Gastroesophageal sphincter (tissue), 3 donors: ENCODE measurements around the gene ANO2.

ENCODE experiments used
- EP300 ChIP-seq: sonication (generic); formaldehyde crosslinking; IDR thresholded peaks from one replicate; pipeline ENCODE4 v1.6.1; 2017; ENCODE audit warnings: antibody characterized with exemption, mild to moderate bottlenecking
- POLR2A ChIP-seq, 2 donors: fragments of 450-650 bp; IDR thresholded peaks; one replicate each; pipeline ENCODE4 v1.6.1; 2017; ENCODE audit warnings: antibody characterized with exemption in 2 of 2, mild to moderate bottlenecking in 2 of 2, moderate library complexity in 1 of 2
- POLR2AphosphoS5 ChIP-seq: sonication (generic); formaldehyde crosslinking; IDR thresholded peaks from one replicate; pipeline ENCODE4 v1.6.1; 2017; ENCODE audit warnings: antibody characterized with exemption
- TF ChIP-seq, protein P1 (sequence below), 4 experiments: fragments of 200-600 bp in 2 of 4; fragments of 450-650 bp in 2 of 4; sonication (generic) in 1 of 4; IDR thresholded peaks; one replicate each; pipeline ENCODE4 v1.5.1; 2017 to 2019; ENCODE audit warnings: antibody characterized with exemption in 4 of 4, mild to moderate bottlenecking in 2 of 4, moderate library complexity in 2 of 4

DNA sequence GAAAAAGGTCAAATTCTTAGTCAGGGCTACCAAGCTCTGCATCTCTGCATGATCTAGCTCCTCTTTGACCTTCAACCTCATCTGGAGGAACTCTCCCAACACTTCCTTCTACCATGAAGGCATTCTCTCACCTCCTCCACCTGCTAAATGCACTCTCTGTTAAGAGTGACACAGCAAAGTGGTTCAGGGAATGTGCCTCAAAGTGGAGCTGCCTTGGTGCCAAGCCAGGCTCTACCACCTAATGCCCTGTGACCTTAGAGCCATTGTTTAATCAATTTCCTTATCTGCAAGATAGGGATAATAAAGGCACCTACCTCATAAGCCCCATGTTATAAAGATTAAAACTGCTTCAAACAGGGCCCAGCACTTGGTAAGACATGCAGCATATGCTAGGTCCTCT is 236.7 kb downstream of the ANO2 start:
- TF ChIP-seq, protein P1, sequence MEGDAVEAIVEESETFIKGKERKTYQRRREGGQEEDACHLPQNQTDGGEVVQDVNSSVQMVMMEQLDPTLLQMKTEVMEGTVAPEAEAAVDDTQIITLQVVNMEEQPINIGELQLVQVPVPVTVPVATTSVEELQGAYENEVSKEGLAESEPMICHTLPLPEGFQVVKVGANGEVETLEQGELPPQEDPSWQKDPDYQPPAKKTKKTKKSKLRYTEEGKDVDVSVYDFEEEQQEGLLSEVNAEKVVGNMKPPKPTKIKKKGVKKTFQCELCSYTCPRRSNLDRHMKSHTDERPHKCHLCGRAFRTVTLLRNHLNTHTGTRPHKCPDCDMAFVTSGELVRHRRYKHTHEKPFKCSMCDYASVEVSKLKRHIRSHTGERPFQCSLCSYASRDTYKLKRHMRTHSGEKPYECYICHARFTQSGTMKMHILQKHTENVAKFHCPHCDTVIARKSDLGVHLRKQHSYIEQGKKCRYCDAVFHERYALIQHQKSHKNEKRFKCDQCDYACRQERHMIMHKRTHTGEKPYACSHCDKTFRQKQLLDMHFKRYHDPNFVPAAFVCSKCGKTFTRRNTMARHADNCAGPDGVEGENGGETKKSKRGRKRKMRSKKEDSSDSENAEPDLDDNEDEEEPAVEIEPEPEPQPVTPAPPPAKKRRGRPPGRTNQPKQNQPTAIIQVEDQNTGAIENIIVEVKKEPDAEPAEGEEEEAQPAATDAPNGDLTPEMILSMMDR (IDR thresholded peaks at IDR 0.05), result no peak
- TF ChIP-seq EP300 (no peak), POLR2A (IDR thresholded peaks at IDR 0.05) (no peak), POLR2AphosphoS5 (no peak)
